Keratinocyte (primary cell): ENCODE measurements around the gene CHMP6.

ENCODE experiments used
- CTCF ChIP-seq, 3 experiments: IDR thresholded peaks in 1 of 3; conservative IDR thresholded peaks in 1 of 3; optimal IDR thresholded peaks in 1 of 3; 2 replicates in 2 of 3; 3 replicates in 1 of 3; pipeline versions ENCODE3 to v1.5.1; 2011; ENCODE audit warnings: low read length in 3 of 3, mild to moderate bottlenecking in 3 of 3, moderate library complexity in 2 of 3, control low read depth in 1 of 3, inconsistent platforms in 1 of 3; ENCODE audit not compliant: insufficient read depth in 2 of 3; ENCODE audit errors: extremely low read depth in 1 of 3
- EZH2 ChIP-seq: IDR thresholded peaks from one replicate; pipeline ENCODE4 v1.6.1; 2012; ENCODE audit warnings: inconsistent platforms, mild to moderate bottlenecking, low read length, moderate library complexity

DNA sequence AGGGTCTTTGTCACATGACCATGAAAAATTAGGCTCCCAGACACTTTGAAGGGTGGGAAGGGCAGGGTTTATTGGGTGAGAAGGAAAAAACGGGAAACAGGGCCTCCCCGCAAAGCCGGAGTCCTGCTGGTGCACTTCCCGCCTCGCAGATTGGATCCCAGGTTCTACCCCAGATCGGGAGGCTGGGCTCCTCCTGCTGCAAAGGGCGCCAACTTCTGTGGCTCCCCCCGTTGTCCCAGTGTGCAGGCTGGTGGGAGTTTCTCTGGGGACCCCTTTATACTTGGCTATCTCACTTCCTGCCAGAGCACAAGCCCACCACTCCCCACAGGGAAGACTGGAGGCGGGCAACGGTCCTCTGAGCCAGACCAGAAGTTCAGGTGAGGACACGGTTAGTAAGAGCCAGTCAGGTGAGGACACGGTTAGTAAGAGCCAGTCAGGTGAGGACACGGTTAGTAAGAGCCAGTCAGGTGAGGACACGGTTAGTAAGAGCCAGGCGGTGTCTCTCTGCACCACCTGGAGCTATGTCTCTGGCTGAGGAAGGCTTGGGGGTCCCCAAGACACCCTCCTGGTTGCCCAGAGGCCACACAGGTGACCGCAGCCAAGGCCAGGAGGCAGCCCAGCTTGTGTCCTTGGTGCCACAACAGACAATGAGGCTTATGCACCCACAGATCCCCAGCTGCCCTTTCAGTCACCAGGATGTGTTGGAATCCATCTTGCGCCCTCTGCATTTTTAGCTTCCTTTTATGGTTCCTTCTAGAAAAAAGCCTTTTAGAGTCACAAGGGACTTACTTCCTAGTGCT, 48.1 kb upstream of the CHMP6 start:
- TF ChIP-seq CTCF (optimal IDR thresholded peaks at IDR 0.05 in 1 of 3, IDR thresholded peaks at IDR 0.05 in 1 of 3, conservative IDR thresholded peaks at IDR 0.05 in 1 of 3; ENCODE audit: extremely low read depth in 1 of 3, insufficient read depth in 2 of 3, low read length in 3 of 3) (no peak), EZH2 (no peak)
